NT2/D1 (cell line): ENCODE measurements around the gene ZDHHC7.

Experiments used
- DNase-seq: peaks from one replicate; pipeline ENCODE4 v3.0.0-alpha.2; 2011; ENCODE audit warnings: low read depth, low spot score
- H3K27me3 ChIP-seq: 2 replicates; pipeline ENCODE4 v1.6.0; 2011; ENCODE audit warnings: mild to moderate bottlenecking; ENCODE audit not compliant: insufficient read length, insufficient read depth
- H3K36me3 ChIP-seq: 2 replicates; pipeline ENCODE4 v1.6.1; 2011; ENCODE audit warnings: mild to moderate bottlenecking, low read length, mixed read lengths; ENCODE audit not compliant: insufficient read depth, insufficient read length
- H3K4me1 ChIP-seq: 2 replicates; pipeline ENCODE4 v1.5.1; 2011; ENCODE audit not compliant: insufficient read depth, insufficient read length
- H3K4me3 ChIP-seq: 2 replicates; pipeline ENCODE4 v1.5.1; 2011; ENCODE audit warnings: low read depth; ENCODE audit not compliant: insufficient read length
- H3K9ac ChIP-seq: 2 replicates; pipeline ENCODE4 v1.6.0; 2011; ENCODE audit warnings: low read depth; ENCODE audit not compliant: insufficient read length
- H3K9me3 ChIP-seq: 2 replicates; pipeline ENCODE4 v1.5.1; 2011; ENCODE audit warnings: mild to moderate bottlenecking, low read length; ENCODE audit not compliant: insufficient read depth
- SUZ12 ChIP-seq: IDR thresholded peaks from 2 replicates; pipeline ENCODE4 v1.6.1; 2011; ENCODE audit not compliant: insufficient read length, insufficient read depth; ENCODE audit errors: extremely low read depth
- YY1 ChIP-seq: IDR thresholded peaks from 2 replicates; pipeline ENCODE4 v1.6.1; 2011; ENCODE audit not compliant: insufficient read length, insufficient read depth
- ZNF274 ChIP-seq: IDR thresholded peaks from 2 replicates; pipeline ENCODE4 v1.6.1; 2011; ENCODE audit warnings: mild to moderate bottlenecking, low read depth, low read length

The ZDHHC7 gene

GRCh38 chr16:85025781-85026653, 14.7 kb upstream of the ZDHHC7 start:
- H3K4me3 ChIP-seq: no peak overlapping the region
- H3K27me3 ChIP-seq: peaks cover 11% of the 10 kb centered on the region
- TF ChIP-seq SUZ12 (no peak), YY1 (no peak), ZNF274 (no peak)
- peaks cover 9% of the 10 kb centered on the region for H3K4me1 ChIP-seq
- no peaks in the 10 kb centered on the region for H3K36me3 ChIP-seq
- no peak for DNase-seq
- H3K9me3 ChIP-seq: no peaks in the 10 kb centered on the region
- H3K9ac ChIP-seq: no peak overlapping the region

DNA sequence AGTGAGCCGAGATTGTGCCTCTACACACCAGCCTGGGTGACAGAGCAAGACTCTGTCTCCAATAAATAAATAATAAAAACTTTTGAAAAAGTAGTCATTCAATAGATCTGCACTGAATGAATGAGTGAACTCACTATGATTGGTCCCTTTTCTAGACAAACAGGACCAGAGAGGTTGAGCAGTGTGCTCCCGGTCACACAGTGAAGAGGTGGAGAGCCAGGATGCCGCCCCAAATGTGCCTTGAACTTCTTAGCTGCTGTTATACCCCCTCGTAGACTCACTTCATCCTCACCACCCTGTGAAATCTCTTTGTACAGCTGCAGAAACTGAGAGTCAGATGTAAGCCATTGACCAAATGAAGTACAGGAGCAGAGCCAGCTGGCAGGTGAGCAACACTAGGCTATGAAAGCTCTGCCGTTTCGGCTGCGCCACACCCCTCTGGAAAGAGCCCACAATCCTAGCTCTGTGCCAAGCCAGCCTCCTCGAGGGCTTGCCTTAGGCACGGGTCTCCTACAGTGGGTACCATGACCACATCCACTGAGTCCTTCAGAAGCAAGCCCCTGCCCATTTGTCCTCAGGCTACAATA, 8.4 kb upstream of the ZDHHC7 start:
- Histone ChIP-seq H3K4me1 (peaks cover 4% of the 10 kb centered on the region), H3K4me3 (no peak overlapping the region), H3K9ac (no peak overlapping the region), H3K36me3 (no peaks in the 10 kb centered on the region), H3K9me3 (no peaks in the 10 kb centered on the region), H3K27me3 (no peaks in the 10 kb centered on the region)
- no peak for DNase-seq
- TF ChIP-seq SUZ12: no peak
- no peak for TF ChIP-seq YY1
- TF ChIP-seq ZNF274: no peak

DNA sequence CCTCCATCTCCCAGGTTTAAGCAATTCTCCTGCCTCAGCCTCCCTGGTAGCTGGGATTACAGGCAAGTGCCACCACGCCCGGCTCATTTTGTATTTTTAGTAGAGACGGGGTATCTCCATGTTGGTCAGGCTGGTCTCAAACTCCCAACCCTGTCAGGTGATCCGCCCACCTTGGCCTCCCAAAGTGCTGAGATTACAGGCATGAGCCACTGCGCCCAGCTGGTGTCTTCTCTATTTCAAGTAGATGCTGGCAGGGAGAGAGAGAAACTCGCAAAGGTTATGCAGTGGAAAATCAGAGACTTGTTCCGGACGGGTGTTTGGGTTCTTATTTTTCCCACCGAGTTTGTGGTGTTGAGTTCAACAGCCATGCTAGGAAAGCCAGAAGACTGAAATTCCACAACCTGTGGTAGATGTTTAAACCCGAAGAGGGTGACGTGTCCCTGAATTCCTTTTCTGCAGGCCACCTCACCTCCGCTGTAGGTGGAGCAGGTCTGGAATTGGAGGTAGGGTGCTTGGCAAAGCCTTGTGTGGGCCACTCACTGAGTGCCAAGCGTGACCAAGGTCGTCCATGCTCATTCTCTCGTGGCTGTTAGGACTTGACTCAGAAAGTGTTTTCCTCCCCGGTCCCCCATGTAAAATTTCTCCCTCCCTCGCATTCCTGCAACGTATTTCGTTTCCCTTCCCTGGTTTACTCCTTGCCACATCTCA, 7.3 kb upstream of the ZDHHC7 start:
- no peaks in the 10 kb centered on the region for H3K27me3 ChIP-seq
- H3K4me1 ChIP-seq: peaks cover 6% of the 10 kb centered on the region
- no peaks in the 10 kb centered on the region for H3K9me3 ChIP-seq
- TF ChIP-seq SUZ12 (no peak), ZNF274 (no peak), YY1 (no peak)
- H3K36me3 ChIP-seq: no peaks in the 10 kb centered on the region
- no peak overlapping the region for H3K9ac ChIP-seq
- H3K4me3 ChIP-seq: no peak overlapping the region
- DNase-seq: no peak

DNA sequence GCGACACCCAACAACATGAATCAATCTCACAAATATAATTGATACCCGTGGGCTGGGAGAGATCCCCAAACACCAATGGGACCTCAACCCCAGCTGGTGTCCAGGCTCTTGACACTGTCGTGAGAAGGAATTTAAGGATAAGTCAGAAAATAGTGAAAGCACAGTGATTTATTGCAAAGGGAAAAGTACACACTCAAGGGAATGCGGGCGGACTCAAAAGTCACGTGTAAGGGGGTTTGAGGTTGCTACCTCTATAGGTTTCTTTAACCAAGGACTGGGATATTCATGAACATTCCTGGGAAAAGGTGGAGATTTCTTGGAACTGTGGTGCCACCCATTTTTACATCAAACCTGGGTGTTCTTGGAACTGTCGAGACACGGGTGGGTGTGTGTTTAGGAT, 6.3 kb upstream of the ZDHHC7 start:
- no peaks in the 10 kb centered on the region for H3K27me3 ChIP-seq
- no peaks in the 10 kb centered on the region for H3K9me3 ChIP-seq
- H3K4me3 ChIP-seq: no peak overlapping the region
- DNase-seq: no peak
- H3K9ac ChIP-seq: no peak overlapping the region
- TF ChIP-seq YY1 (no peak), SUZ12 (no peak), ZNF274 (no peak)
- peaks cover 6% of the 10 kb centered on the region for H3K4me1 ChIP-seq
- H3K36me3 ChIP-seq: no peaks in the 10 kb centered on the region

DNA sequence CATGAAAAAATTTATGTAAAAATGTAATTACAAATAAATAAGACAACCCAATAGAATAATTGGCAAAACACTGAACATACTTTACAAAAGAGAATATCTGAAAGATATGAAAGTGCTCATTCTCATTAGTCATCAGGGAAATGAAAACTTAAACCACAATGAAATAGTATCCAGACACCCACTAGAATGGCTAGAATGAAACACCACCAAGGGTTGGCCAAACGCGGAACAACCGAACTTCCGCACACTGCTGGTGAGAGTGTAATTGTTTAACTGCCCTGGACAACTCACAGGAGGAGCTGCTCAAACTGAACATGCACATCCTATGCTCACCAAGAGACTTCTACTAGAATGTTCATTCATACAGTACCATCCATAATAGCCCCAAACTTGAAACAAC, 5.8 kb upstream of the ZDHHC7 start:
- no peaks in the 10 kb centered on the region for H3K36me3 ChIP-seq
- no peaks in the 10 kb centered on the region for H3K9me3 ChIP-seq
- no peak for TF ChIP-seq SUZ12
- no peak for TF ChIP-seq ZNF274
- TF ChIP-seq YY1: no peak
- H3K4me1 ChIP-seq: peaks cover 6% of the 10 kb centered on the region
- H3K4me3 ChIP-seq: no peak overlapping the region
- no peak overlapping the region for H3K9ac ChIP-seq
- H3K27me3 ChIP-seq: no peaks in the 10 kb centered on the region
- DNase-seq: no peak

- TF ChIP-seq SUZ12: no peak
- no peak for TF ChIP-seq YY1
- no peak for TF ChIP-seq ZNF274
- no peaks in the 10 kb centered on the region for H3K9me3 ChIP-seq
- DNase-seq: no peak
- H3K9ac ChIP-seq: no peak overlapping the region
- H3K4me3 ChIP-seq: no peak overlapping the region
- H3K27me3 ChIP-seq: no peaks in the 10 kb centered on the region
- H3K36me3 ChIP-seq: no peaks in the 10 kb centered on the region
- peaks cover 6% of the 10 kb centered on the region for H3K4me1 ChIP-seq
Measured at GRCh38 chr16:85015481-85016187, 4.3 kb upstream of the ZDHHC7 start.
